ENCODE results near the gene IQCK.

Gene IQCK

DNA sequence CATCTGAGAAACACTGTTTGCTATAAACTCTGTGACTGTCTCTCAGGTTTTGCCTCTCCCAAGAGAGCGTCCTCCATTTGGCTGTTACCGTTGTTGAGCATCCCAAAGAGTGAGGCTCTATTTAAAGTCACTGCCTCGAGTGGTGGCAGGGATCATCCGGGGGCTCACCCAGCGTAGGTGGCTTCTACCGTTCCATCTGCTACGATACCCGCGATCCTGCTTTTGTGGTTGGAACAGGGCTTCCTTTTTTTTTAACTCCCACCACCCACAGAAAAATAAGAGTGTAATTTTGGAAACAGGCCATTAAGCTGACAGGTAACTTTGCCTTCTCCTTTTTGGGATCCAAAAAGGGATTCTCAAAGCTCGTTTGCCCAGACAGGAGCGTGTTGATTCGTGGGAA lies 36.4 kb upstream of the IQCK start:
- Histone ChIP-seq H2AFZ (ENCODE audit: low read depth, low read length, severe bottlenecking) (no peak overlapping the region), H3F3A (ENCODE audit: insufficient read depth) (no peaks in the 10 kb centered on the region), H3K79me2 (ENCODE audit: insufficient read depth, low read length) (no peaks in the 10 kb centered on the region), H4K20me1 (ENCODE audit: low read depth, low read length) (no peaks in the 10 kb centered on the region), H3K27me3 (ENCODE audit: low read length) (no peaks in the 10 kb centered on the region), H3K36me3 (ENCODE audit: low read length) (no peaks in the 10 kb centered on the region), H3K9ac (ENCODE audit: low read length) (no peak overlapping the region), H3K9me2 (replicated peaks; ENCODE audit: insufficient read depth, low read length) (no peaks in the 10 kb centered on the region), H3K4me3 (ENCODE audit: insufficient read depth, low read length, poor library complexity, severe bottlenecking) (no peak overlapping the region), H3K4me2 (ENCODE audit: low read depth, low read length, poor library complexity, severe bottlenecking) (no peak overlapping the region), H3K27ac (ENCODE audit: low read depth, low read length) (no peak overlapping the region), H3K9me3 (ENCODE audit: insufficient read depth, low read length) (no peaks in the 10 kb centered on the region)
- no peak for TF ChIP-seq CTCF (IDR thresholded peaks at IDR 0.05; ENCODE audit: insufficient read depth, low read length, poor library complexity, severe bottlenecking)
- TF ChIP-seq EZH2phosphoT487 (conservative IDR thresholded peaks at IDR 0.05; ENCODE audit: low read length): no peak

DNA sequence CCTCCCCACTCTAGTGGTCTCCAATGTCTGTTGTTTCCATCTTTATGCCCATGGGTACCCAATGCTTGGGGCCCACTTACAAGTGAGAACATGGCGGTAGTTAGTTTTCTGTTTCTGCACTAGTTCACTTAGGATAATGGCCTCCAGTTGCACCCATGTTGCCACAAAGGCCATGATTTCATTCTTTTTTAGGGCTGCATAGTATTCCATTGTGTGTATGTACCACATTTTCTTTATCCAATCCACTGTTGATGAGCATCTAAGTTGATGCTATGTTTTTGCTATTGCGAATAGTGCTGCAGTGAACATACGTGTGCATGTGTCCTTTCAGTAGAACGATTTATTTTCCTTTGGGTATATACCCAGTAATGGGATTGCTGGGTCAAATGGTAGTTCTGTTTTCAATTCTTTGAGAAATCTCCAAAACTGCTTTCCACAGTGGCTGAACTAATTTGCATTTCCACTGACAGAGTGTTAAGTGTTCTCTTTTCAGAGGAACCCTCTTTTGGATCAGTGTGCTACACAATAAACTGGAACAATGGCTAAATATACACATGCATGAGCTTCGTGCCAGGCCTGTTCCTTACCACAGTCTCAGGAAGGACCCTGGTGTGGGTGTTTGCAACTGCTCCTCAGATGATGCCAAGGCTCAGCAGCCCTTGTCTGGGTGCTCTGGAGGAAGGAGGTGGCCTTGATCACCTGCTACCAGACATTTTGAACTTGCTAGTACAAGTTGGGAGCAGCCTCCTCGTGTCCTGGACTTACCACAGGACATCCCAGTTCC lies 34.4 kb upstream of the IQCK start:
- Histone ChIP-seq H3K27me3 (ENCODE audit: low read length) (no peaks in the 10 kb centered on the region), H3K79me2 (ENCODE audit: insufficient read depth, low read length) (no peaks in the 10 kb centered on the region), H3K36me3 (ENCODE audit: low read length) (no peaks in the 10 kb centered on the region), H3K4me3 (ENCODE audit: insufficient read depth, low read length, poor library complexity, severe bottlenecking) (no peak overlapping the region), H3K4me2 (ENCODE audit: low read depth, low read length, poor library complexity, severe bottlenecking) (no peak overlapping the region), H3K9me3 (ENCODE audit: insufficient read depth, low read length) (no peaks in the 10 kb centered on the region), H3K27ac (ENCODE audit: low read depth, low read length) (no peak overlapping the region), H3K9ac (ENCODE audit: low read length) (no peak overlapping the region), H4K20me1 (ENCODE audit: low read depth, low read length) (no peaks in the 10 kb centered on the region), H3K9me2 (replicated peaks; ENCODE audit: insufficient read depth, low read length) (no peaks in the 10 kb centered on the region), H2AFZ (ENCODE audit: low read depth, low read length, severe bottlenecking) (no peak overlapping the region), H3F3A (ENCODE audit: insufficient read depth) (no peaks in the 10 kb centered on the region)
- no peak for TF ChIP-seq EZH2phosphoT487 (conservative IDR thresholded peaks at IDR 0.05; ENCODE audit: low read length)
- TF ChIP-seq CTCF (IDR thresholded peaks at IDR 0.05; ENCODE audit: insufficient read depth, low read length, poor library complexity, severe bottlenecking): no peak

GRCh38 chr16:19685176-19685575 lies 32.9 kb upstream of the IQCK start:
- H3F3A ChIP-seq (ENCODE audit: insufficient read depth): no peaks in the 10 kb centered on the region
- H3K4me2 ChIP-seq (ENCODE audit: low read depth, low read length, poor library complexity, severe bottlenecking): no peak overlapping the region
- no peak overlapping the region for H2AFZ ChIP-seq (ENCODE audit: low read depth, low read length, severe bottlenecking)
- no peak for TF ChIP-seq EZH2phosphoT487 (conservative IDR thresholded peaks at IDR 0.05; ENCODE audit: low read length)
- TF ChIP-seq CTCF (IDR thresholded peaks at IDR 0.05; ENCODE audit: insufficient read depth, low read length, poor library complexity, severe bottlenecking): no peak
- no peaks in the 10 kb centered on the region for H3K36me3 ChIP-seq (ENCODE audit: low read length)
- no peaks in the 10 kb centered on the region for H3K9me3 ChIP-seq (ENCODE audit: insufficient read depth, low read length)
- no peak overlapping the region for H3K9ac ChIP-seq (ENCODE audit: low read length)
- H3K4me3 ChIP-seq (ENCODE audit: insufficient read depth, low read length, poor library complexity, severe bottlenecking): no peak overlapping the region
- H3K27me3 ChIP-seq (ENCODE audit: low read length): no peaks in the 10 kb centered on the region
- H3K27ac ChIP-seq (ENCODE audit: low read depth, low read length): no peak overlapping the region
- no peaks in the 10 kb centered on the region for H3K9me2 ChIP-seq (replicated peaks; ENCODE audit: insufficient read depth, low read length)
- H4K20me1 ChIP-seq (ENCODE audit: low read depth, low read length): no peaks in the 10 kb centered on the region
- no peaks in the 10 kb centered on the region for H3K79me2 ChIP-seq (ENCODE audit: insufficient read depth, low read length)

Measured in SU-DHL-6 (cell line).